SK-N-SH treated with all-trans-retinoic acid at 6 μM for 48 hours (cell line): ENCODE results near the gene ENTPD7.

Source experiments
- RARB ChIP-seq: fragments of 250-450 bp; sonication (Bioruptor Pico); IDR thresholded peaks from 2 replicates; pipeline ENCODE4 v1.8.0; 2021; ENCODE audit warnings: mild to moderate bottlenecking, moderate library complexity
- TOX ChIP-seq: fragments of 250-450 bp; sonication (Bioruptor Pico); IDR thresholded peaks from 2 replicates; pipeline ENCODE4 v1.8.0; 2021; ENCODE audit warnings: mild to moderate bottlenecking, moderate library complexity, borderline replicate concordance
- ZNF70 ChIP-seq: fragments of 450-650 bp; formaldehyde crosslinking; IDR thresholded peaks from 2 replicates; pipeline ENCODE4 v1.5.0; 2020; ENCODE audit warnings: mild to moderate bottlenecking, moderate library complexity
- ZNF8 ChIP-seq: fragments of 450-650 bp; formaldehyde crosslinking; IDR thresholded peaks from 2 replicates; pipeline ENCODE4 v1.5.0; 2020; ENCODE audit warnings: mild to moderate bottlenecking, moderate library complexity
- TF ChIP-seq, protein P1 (sequence below): fragments of 250-450 bp; sonication (Bioruptor Pico); IDR thresholded peaks from 2 replicates; pipeline ENCODE4 v1.8.0; 2020; ENCODE audit warnings: mild to moderate bottlenecking, moderate library complexity, borderline replicate concordance

DNA sequence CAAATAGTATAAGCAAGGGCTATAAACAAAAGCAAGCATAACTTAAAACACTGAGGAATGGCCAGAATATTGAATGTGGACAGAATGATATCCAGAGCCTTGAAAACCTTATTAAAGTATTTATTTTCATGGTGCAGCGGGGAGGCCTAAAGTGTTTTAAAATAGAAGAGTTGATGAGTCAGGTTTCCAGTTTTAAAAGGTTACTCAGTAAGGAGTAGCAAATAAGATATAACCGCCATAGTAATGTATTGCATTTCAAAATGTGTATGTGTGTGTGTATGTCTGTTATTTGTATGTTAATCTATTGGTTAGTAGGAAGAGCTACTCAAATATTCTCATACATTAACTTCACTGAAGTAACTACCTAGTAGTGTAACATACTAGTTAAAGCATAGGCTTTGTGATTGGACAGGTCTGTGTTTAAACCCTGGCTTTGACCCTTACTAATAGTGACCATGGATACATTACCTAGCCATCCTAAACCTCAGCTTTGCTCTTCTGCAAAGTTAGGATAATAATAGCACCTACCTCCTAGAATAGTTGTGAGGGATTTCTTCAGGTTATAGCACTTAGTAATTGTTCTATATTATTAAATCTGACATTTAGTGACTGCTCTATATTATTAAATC, 89.6 kb downstream of the ENTPD7 start:
- TF ChIP-seq, protein P1, sequence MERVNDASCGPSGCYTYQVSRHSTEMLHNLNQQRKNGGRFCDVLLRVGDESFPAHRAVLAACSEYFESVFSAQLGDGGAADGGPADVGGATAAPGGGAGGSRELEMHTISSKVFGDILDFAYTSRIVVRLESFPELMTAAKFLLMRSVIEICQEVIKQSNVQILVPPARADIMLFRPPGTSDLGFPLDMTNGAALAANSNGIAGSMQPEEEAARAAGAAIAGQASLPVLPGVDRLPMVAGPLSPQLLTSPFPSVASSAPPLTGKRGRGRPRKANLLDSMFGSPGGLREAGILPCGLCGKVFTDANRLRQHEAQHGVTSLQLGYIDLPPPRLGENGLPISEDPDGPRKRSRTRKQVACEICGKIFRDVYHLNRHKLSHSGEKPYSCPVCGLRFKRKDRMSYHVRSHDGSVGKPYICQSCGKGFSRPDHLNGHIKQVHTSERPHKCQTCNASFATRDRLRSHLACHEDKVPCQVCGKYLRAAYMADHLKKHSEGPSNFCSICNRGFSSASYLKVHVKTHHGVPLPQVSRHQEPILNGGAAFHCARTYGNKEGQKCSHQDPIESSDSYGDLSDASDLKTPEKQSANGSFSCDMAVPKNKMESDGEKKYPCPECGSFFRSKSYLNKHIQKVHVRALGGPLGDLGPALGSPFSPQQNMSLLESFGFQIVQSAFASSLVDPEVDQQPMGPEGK, result no peak
- TF ChIP-seq ZNF8 (CRISPR knock-in tag) (no peak), TOX (CRISPR knock-in tag) (no peak), ZNF70 (CRISPR knock-in tag) (no peak), RARB (CRISPR knock-in tag) (no peak)
